Astrocyte (in vitro differentiated cells and primary cell): ENCODE results near the gene PRRC1.

Source experiments
- CTCF ChIP-seq: IDR thresholded peaks from 2 replicates; pipeline ENCODE4 v1.5.1; 2011; ENCODE audit warnings: low read depth, mild to moderate bottlenecking, inconsistent platforms, low read length, moderate library complexity; ENCODE audit not compliant: insufficient read depth
- EZH2 ChIP-seq: IDR thresholded peaks from 2 replicates; pipeline ENCODE4 v1.6.1; 2012; ENCODE audit warnings: mild to moderate bottlenecking, low read length, inconsistent platforms; ENCODE audit not compliant: insufficient read depth

- TF ChIP-seq CTCF: no peak
- TF ChIP-seq EZH2: no peak
Observed at GRCh38 chr5:127514816-127515215, 2.6 kb upstream of the PRRC1 start.
